Measurements from ENCODE around the gene TBCCD1. TPM values are rescaled to one million over a fixed set of nuclear protein-coding genes. Genes with fewer than 3 reads are reported as not detected.

The TBCCD1 gene
- total RNA-seq, 1 donor from 2014 or later = 10.3 TPM

DNA sequence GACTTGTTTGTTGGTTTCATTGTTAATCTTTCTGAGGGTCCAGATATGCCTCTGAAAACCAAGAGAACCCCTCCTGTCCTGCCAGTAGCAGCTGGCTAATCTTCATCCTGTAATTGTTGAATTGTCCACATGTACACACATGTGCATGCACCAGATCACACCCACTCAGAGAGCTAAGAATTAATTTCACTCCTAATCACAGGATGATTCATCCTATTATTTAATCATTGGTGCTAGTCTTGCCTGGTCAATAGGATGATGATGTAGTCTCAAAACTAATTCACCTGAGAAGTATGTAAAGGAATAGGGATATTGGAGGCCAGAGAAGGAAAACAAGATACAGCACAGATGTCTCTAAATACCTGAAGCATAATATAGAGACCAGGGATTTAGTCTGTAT is 37.9 kb upstream of the TBCCD1 start:
- no peak for DNase-seq (ENCODE audit: low read depth)
- Histone ChIP-seq H3K36me3 (ENCODE audit: control insufficient read depth, insufficient read depth, low read length) (no peaks in the 10 kb centered on the region), H3K4me3 (ENCODE audit: low read depth, low read length) (no peak overlapping the region), H3K27me3 (ENCODE audit: control insufficient read depth, insufficient read depth, low read length) (no peaks in the 10 kb centered on the region)
- TF ChIP-seq, protein P1, sequence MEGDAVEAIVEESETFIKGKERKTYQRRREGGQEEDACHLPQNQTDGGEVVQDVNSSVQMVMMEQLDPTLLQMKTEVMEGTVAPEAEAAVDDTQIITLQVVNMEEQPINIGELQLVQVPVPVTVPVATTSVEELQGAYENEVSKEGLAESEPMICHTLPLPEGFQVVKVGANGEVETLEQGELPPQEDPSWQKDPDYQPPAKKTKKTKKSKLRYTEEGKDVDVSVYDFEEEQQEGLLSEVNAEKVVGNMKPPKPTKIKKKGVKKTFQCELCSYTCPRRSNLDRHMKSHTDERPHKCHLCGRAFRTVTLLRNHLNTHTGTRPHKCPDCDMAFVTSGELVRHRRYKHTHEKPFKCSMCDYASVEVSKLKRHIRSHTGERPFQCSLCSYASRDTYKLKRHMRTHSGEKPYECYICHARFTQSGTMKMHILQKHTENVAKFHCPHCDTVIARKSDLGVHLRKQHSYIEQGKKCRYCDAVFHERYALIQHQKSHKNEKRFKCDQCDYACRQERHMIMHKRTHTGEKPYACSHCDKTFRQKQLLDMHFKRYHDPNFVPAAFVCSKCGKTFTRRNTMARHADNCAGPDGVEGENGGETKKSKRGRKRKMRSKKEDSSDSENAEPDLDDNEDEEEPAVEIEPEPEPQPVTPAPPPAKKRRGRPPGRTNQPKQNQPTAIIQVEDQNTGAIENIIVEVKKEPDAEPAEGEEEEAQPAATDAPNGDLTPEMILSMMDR (IDR thresholded peaks at IDR 0.05; ENCODE audit: insufficient read depth, low read length, poor library complexity, severe bottlenecking) = no peak

DNA sequence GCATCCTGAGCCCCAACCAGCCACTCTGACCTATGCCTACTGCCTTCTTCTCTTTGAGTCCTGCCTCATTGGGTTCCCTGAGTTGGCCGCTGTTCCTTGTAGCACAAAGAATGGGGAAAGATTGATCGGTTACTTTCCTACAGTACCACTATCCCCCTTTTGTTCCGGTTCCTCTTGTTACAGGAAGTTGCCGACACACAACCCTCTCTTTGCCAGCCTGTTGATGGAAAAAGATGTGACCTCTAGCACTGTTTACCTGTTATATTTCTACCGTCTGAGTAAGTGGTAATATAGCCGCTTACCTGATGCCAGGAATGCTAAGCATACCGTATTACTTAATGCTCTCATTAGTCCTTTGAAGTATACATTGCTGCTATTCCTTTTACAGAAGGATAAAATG is 36.0 kb upstream of the TBCCD1 start:
- H3K27me3 ChIP-seq (ENCODE audit: control insufficient read depth, insufficient read depth, low read length) = no peaks in the 10 kb centered on the region
- TF ChIP-seq, protein P1 (IDR thresholded peaks at IDR 0.05; ENCODE audit: insufficient read depth, low read length, poor library complexity, severe bottlenecking) = no peak

DNA sequence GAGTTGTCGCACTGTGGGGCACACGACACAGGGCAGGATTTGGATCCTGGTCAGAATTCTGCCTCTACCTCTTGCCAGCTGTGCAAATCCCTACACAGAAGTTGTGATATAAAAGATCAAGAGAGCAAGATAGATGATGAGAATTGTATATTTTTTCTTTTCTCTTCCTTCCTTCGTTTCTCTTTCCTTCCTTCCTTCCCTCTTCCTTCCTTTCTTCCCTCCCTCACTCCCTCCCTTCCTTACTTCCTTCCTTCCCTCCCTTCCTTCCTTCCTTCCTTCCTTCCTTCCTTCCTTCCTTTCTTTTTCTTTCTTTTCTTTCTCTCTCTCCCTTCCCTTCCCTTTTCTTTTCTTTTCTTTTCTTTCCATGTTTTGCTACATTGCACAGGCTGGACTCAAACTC is 33.8 kb upstream of the TBCCD1 start:
- TF ChIP-seq, protein P1 (IDR thresholded peaks at IDR 0.05; ENCODE audit: insufficient read depth, low read length, poor library complexity, severe bottlenecking) = no peak
- Histone ChIP-seq H3K36me3 (ENCODE audit: control insufficient read depth, insufficient read depth, low read length) (no peaks in the 10 kb centered on the region), H3K27me3 (ENCODE audit: control insufficient read depth, insufficient read depth, low read length) (no peaks in the 10 kb centered on the region), H3K4me3 (ENCODE audit: low read depth, low read length) (no peak overlapping the region)
- DNase-seq (ENCODE audit: low read depth) = no peak

More for the DNA sequence above, 36.0 kb upstream of the TBCCD1 start:
- H3K36me3 ChIP-seq (ENCODE audit: control insufficient read depth, insufficient read depth, low read length) = no peaks in the 10 kb centered on the region
- DNase-seq (ENCODE audit: low read depth) = no peak
- no peak overlapping the region for H3K4me3 ChIP-seq (ENCODE audit: low read depth, low read length)

DNA sequence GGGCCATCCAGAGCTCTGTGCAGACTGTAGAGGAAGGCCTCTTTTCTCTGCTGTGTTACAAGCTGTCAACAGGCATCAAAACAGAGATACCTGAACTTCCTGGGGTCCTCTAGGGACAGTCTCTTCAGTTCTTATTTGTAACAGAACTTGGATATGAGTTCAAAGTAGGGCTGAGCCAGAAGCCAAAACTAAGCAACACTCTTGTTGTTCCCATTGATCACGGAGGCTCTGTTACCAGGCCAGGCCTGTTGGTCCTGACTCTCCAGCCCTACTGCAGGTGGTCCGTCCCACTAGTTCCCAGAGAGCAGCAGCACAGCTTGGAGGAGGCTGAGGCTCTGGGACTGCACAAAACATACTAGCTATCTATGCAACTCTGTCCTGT is 32.6 kb upstream of the TBCCD1 start:
- no peak overlapping the region for H3K4me3 ChIP-seq (ENCODE audit: low read depth, low read length)
- no peak for DNase-seq (ENCODE audit: low read depth)
- H3K27me3 ChIP-seq (ENCODE audit: control insufficient read depth, insufficient read depth, low read length) = no peaks in the 10 kb centered on the region
- H3K36me3 ChIP-seq (ENCODE audit: control insufficient read depth, insufficient read depth, low read length) = no peaks in the 10 kb centered on the region
- TF ChIP-seq, protein P1 (IDR thresholded peaks at IDR 0.05; ENCODE audit: insufficient read depth, low read length, poor library complexity, severe bottlenecking) = no peak

DNA sequence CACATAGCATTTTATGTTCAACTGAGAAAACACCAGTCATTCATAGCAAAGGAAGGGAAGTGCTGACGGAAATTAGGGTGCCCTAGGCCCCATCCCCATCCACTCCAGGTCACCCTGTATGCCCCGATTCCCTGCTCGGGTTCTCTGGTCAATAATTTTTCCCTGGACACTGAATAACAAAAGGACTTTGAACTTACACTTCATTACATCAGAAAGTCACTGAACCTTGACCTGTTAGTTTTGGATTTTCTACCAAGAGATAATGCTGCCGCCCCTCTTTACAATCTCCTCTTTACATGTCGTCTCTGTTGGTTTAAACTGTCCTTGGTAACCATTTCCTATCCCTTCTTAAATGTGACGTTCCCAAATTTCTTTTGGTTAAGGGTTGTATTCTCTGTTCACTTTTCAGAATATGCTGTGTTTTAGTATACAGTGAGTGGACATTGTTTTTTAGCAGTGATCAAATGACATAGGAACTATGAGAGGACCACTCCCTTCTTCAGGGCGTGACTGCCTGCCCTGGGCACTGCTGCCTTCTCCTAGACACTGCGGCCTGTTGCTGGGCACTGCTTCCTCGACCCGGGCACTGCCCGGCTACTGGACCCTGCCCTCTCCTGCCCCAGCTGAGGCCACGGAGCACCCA is 32.1 kb upstream of the TBCCD1 start:
- Histone ChIP-seq H3K4me3 (ENCODE audit: low read depth, low read length) (no peak overlapping the region), H3K27me3 (ENCODE audit: control insufficient read depth, insufficient read depth, low read length) (no peaks in the 10 kb centered on the region), H3K36me3 (ENCODE audit: control insufficient read depth, insufficient read depth, low read length) (no peaks in the 10 kb centered on the region)
- TF ChIP-seq, protein P1 (IDR thresholded peaks at IDR 0.05; ENCODE audit: insufficient read depth, low read length, poor library complexity, severe bottlenecking) = no peak
- DNase-seq (ENCODE audit: low read depth) = no peak

DNA sequence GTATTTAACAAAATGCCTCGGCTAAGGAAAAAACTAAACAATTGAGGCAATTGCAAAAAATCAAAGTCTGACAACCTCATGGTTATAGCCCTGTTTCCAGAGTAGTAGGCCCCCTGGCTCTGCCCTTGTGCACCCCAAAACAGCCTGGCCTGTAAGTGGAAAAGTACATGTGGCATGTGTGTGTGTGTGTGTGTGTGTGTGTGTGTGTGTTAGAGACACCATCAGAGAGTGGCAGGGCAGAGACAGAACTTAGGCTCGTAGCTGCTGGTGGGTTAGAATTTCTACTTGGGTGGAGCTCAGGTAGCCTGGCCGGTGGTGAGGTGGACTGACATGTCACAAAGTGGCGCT is 31.6 kb upstream of the TBCCD1 start:
- DNase-seq (ENCODE audit: low read depth) = no peak
- H3K27me3 ChIP-seq (ENCODE audit: control insufficient read depth, insufficient read depth, low read length) = no peaks in the 10 kb centered on the region
- no peak overlapping the region for H3K4me3 ChIP-seq (ENCODE audit: low read depth, low read length)
- H3K36me3 ChIP-seq (ENCODE audit: control insufficient read depth, insufficient read depth, low read length) = no peaks in the 10 kb centered on the region
- TF ChIP-seq, protein P1 (IDR thresholded peaks at IDR 0.05; ENCODE audit: insufficient read depth, low read length, poor library complexity, severe bottlenecking) = no peak
